H9 (cell line): Measurements from ENCODE around the gene CSMD2. TPM values are rescaled to one million over a fixed set of nuclear protein-coding genes. Genes with fewer than 3 reads are reported as not detected.
"Not testable (repeated sequence)": the region's sequence is repeated elsewhere in the genome, so short reads cannot be mapped to it uniquely, and the experiment has no call there.

ENCODE experiments used
- DNase-seq: peaks from one replicate; pipeline ENCODE4 v3.0.0-alpha.2; 2017
- H2AFZ ChIP-seq: one replicate; pipeline ENCODE4 v1.6.1; 2013; ENCODE audit warnings: mild to moderate bottlenecking, low read length, control low read depth, moderate library complexity
- H2AK5ac ChIP-seq: 2 replicates; pipeline ENCODE4 v1.6.1; 2013; ENCODE audit warnings: low read length, control low read depth, mixed read lengths; ENCODE audit not compliant: insufficient read length
- H2BK120ac ChIP-seq: one replicate; pipeline ENCODE4 v1.6.1; 2013; ENCODE audit warnings: low read depth, mild to moderate bottlenecking, low read length, control low read depth, inconsistent platforms; ENCODE audit not compliant: poor library complexity, severe bottlenecking
- H2BK12ac ChIP-seq: 2 replicates; pipeline ENCODE4 v1.6.1; 2013; ENCODE audit warnings: low read length, control low read depth, mixed read lengths, low read depth; ENCODE audit not compliant: insufficient read length
- H2BK15ac ChIP-seq: 2 replicates; pipeline ENCODE4 v1.6.1; 2013; ENCODE audit warnings: low read depth, low read length, control low read depth
- H2BK20ac ChIP-seq: one replicate; pipeline ENCODE4 v1.6.1; 2013; ENCODE audit warnings: low read depth, mild to moderate bottlenecking, low read length, control low read depth, inconsistent platforms; ENCODE audit not compliant: poor library complexity, severe bottlenecking
- H2BK5ac ChIP-seq: 2 replicates; pipeline ENCODE4 v1.6.1; 2013; ENCODE audit warnings: low read length, control low read depth, mixed read lengths; ENCODE audit not compliant: insufficient read length
- H3K14ac ChIP-seq: 2 replicates; pipeline ENCODE4 v1.6.1; 2013; ENCODE audit warnings: low read length, control low read depth; ENCODE audit not compliant: insufficient read depth
- H3K18ac ChIP-seq: 2 replicates; pipeline ENCODE4 v1.6.1; 2013; ENCODE audit warnings: low read depth, mild to moderate bottlenecking, mixed read lengths, low read length, control low read depth; ENCODE audit not compliant: insufficient read length
- H3K23ac ChIP-seq: 2 replicates; pipeline ENCODE4 v1.6.1; 2013; ENCODE audit warnings: low read length, control low read depth, mixed read lengths, low read depth; ENCODE audit not compliant: insufficient read length
- H3K23me2 ChIP-seq: 2 replicates; pipeline ENCODE4 v1.6.1; 2013; ENCODE audit warnings: low read depth, mild to moderate bottlenecking, mixed read lengths, low read length, control low read depth; ENCODE audit not compliant: insufficient read length, poor library complexity, severe bottlenecking
- H3K27ac ChIP-seq: 2 replicates; pipeline ENCODE4 v1.5.1; 2013; ENCODE audit warnings: low read length, control low read depth, mixed read lengths, low read depth; ENCODE audit not compliant: insufficient read length
- H3K27me3 ChIP-seq: 2 replicates; pipeline ENCODE4 v1.6.1; 2013; ENCODE audit warnings: low read length, control low read depth, inconsistent platforms; ENCODE audit not compliant: insufficient read depth
- H3K4ac ChIP-seq: 2 replicates; pipeline ENCODE4 v1.6.1; 2013; ENCODE audit warnings: low read depth, mild to moderate bottlenecking, control low read depth, inconsistent platforms, low read length, moderate library complexity
- H3K4me1 ChIP-seq: 2 replicates; pipeline ENCODE4 v1.6.1; 2013; ENCODE audit warnings: low read length, control low read depth, inconsistent platforms; ENCODE audit not compliant: insufficient read depth
- H3K4me2 ChIP-seq: 2 replicates; pipeline ENCODE4 v1.6.1; 2013; ENCODE audit warnings: low read length, control low read depth, mixed read lengths; ENCODE audit not compliant: insufficient read length, insufficient read depth
- H3K56ac ChIP-seq: 2 replicates; pipeline ENCODE4 v1.6.1; 2013; ENCODE audit warnings: low read depth, mild to moderate bottlenecking, mixed read lengths, low read length, control low read depth; ENCODE audit not compliant: insufficient read length
- H3K79me1 ChIP-seq: 2 replicates; pipeline ENCODE4 v1.6.1; 2013; ENCODE audit warnings: low read depth, mild to moderate bottlenecking, moderate library complexity, low read length, control low read depth, inconsistent platforms; ENCODE audit not compliant: insufficient read depth, poor library complexity, severe bottlenecking
- H3K79me2 ChIP-seq: 2 replicates; pipeline ENCODE4 v1.6.1; 2013; ENCODE audit warnings: low read length, control low read depth, inconsistent platforms; ENCODE audit not compliant: insufficient read depth
- H3K9ac ChIP-seq: 2 replicates; pipeline ENCODE4 v1.6.1; 2013; ENCODE audit warnings: low read length, control low read depth, mixed read lengths; ENCODE audit not compliant: insufficient read length; ENCODE audit errors: extremely low read depth
- H3K9me3 ChIP-seq: one replicate; pipeline ENCODE4 v1.6.1; 2013; ENCODE audit warnings: low read depth, low read length, inconsistent platforms; ENCODE audit not compliant: control insufficient read depth
- H3T11ph ChIP-seq: one replicate; pipeline ENCODE4 v1.6.1; 2013; ENCODE audit warnings: mild to moderate bottlenecking, low read length, control low read depth, inconsistent platforms
- H4K20me1 ChIP-seq: one replicate; pipeline ENCODE4 v1.6.1; 2013; ENCODE audit not compliant: control insufficient read depth, insufficient read length, insufficient read depth
- H4K5ac ChIP-seq: 2 replicates; pipeline ENCODE4 v1.6.1; 2013; ENCODE audit warnings: low read depth, mild to moderate bottlenecking, mixed read lengths, low read length, control low read depth; ENCODE audit not compliant: insufficient read length
- H4K8ac ChIP-seq: replicated peaks from 2 replicates; pipeline ENCODE4 v1.6.1; 2013; ENCODE audit warnings: low read length, control low read depth, mixed read lengths, low read depth; ENCODE audit not compliant: insufficient read length
- H4K91ac ChIP-seq: 2 replicates; pipeline ENCODE4 v1.6.1; 2013; ENCODE audit warnings: low read depth, mild to moderate bottlenecking, moderate library complexity, mixed read lengths, low read length, control low read depth; ENCODE audit not compliant: insufficient read length
- H3K27ac Mint-ChIP-seq, 3 experiments: 2 replicates in 2 of 3; 3 replicates in 1 of 3; pipeline ENCODE4 v1.8.0; 2020 to 2021; ENCODE audit warnings: mixed read lengths in 3 of 3, mild to moderate bottlenecking in 1 of 3, moderate library complexity in 1 of 3
- H3K27me3 Mint-ChIP-seq: 2 replicates; pipeline ENCODE4 v1.8.0; 2021; ENCODE audit warnings: low read depth, mild to moderate bottlenecking, moderate library complexity, mixed read lengths
- H3K36me3 Mint-ChIP-seq, 3 experiments: 2 replicates in 2 of 3; 3 replicates in 1 of 3; pipeline ENCODE4 v1.8.0; 2020 to 2021; ENCODE audit warnings: low read depth in 3 of 3, mixed read lengths in 3 of 3; ENCODE audit not compliant: insufficient read depth in 1 of 3
- H3K4me1 Mint-ChIP-seq, 2 experiments: 2 replicates each; pipeline ENCODE4 v1.8.0; 2020; ENCODE audit warnings: mixed read lengths in 2 of 2
- H3K4me3 Mint-ChIP-seq, 2 experiments: 2 replicates in 1 of 2; 3 replicates in 1 of 2; pipeline ENCODE4 v1.8.0; 2020 to 2021; ENCODE audit warnings: mild to moderate bottlenecking in 2 of 2, mixed read lengths in 2 of 2, moderate library complexity in 1 of 2
- H3K9me3 Mint-ChIP-seq, 2 experiments: 2 replicates in 1 of 2; 3 replicates in 1 of 2; pipeline ENCODE4 v1.8.0; 2020; ENCODE audit warnings: mild to moderate bottlenecking in 2 of 2, mixed read lengths in 2 of 2, moderate library complexity in 1 of 2
- CTCF ChIP-seq: fragments of 200-600 bp; sonication (generic); conservative IDR thresholded peaks from 3 replicates; pipeline ENCODE4 v1.8.0; 2021; ENCODE audit warnings: antibody characterized with exemption, mild to moderate bottlenecking
- WGBS: extraction: QIAGEN DNeasy Blood & Tissue Kit; methylation state at CpG from one replicate; pipeline ENCODE4 v1.1.7; 2013; ENCODE audit warnings: missing lambda C conversion rate, low lambda C conversion rate, mixed read lengths; ENCODE audit not compliant: insufficient read length; ENCODE audit errors: extremely low coverage; 5-methylcytosine and 5-hydroxymethylcytosine counted together
- total RNA-seq: library from RNA; stranded (reverse); gene quantifications from 2 replicates; pipeline ENCODE4 v1.2.1, GENCODE V29; 2021

CSMD2 gene
- total RNA-seq, 1 experiment from 2014 or later = 6.4 TPM

- TF ChIP-seq CTCF = no peak
- H3K9ac ChIP-seq = no peak overlapping the region
These were observed 64.7 kb downstream of the CSMD2 start for GRCh38 chr1:34100332-34100731.

DNA sequence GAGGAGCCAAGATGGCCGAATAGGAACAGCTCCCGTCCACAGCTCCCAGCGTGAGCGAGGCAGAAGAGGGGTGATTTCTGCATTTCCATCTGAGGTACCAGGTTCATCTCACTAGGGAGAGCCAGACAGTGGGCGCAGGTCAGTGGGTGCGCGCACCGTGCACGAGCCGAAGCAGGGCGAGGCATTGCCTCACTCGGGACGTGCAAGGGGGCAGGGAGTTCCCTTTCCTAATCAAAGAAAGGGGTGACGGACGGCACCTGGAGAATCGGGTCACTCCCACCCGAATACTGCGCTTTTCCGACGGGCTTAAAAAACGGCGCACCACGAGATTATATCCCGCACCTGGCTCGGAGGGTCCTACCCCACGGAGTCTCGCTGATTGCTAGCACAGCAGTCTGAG, 72.6 kb downstream of the CSMD2 start:
- H3K27ac ChIP-seq, H4K20me1 ChIP-seq, H3K4ac ChIP-seq, H3K4me1 ChIP-seq, H3K4me2 ChIP-seq, H2BK120ac ChIP-seq, H3K9ac ChIP-seq, H3T11ph ChIP-seq, H2BK5ac ChIP-seq, H2BK20ac ChIP-seq, H3K23ac ChIP-seq, H2AK5ac ChIP-seq, H3K23me2 ChIP-seq, H4K8ac ChIP-seq, H3K9me3 ChIP-seq, H3K27me3 ChIP-seq, H3K27me3 Mint-ChIP-seq, H3K14ac ChIP-seq, H3K9me3 Mint-ChIP-seq, H3K79me1 ChIP-seq, H3K56ac ChIP-seq, H4K5ac ChIP-seq, H3K18ac ChIP-seq, H2BK15ac ChIP-seq, H4K91ac ChIP-seq, H2AFZ ChIP-seq, H3K79me2 ChIP-seq, H2BK12ac ChIP-seq: not testable (repeated sequence)
- peak overlapping the region in 1 of 3 experiments; percentile 94; a peak in 3 of 7 replicates for H3K27ac Mint-ChIP-seq
- peaks cover 16 to 28% (median 24%) of the 10 kb centered on the region in 3 experiments; a peak in 6 of 7 replicates for H3K36me3 Mint-ChIP-seq
- WGBS = no CpG with 5 or more reads among the region's 27 CpGs
- peak; percentile 31 for DNase-seq
- peaks cover 6 to 12% of the 10 kb centered on the region in 2 experiments for H3K4me1 Mint-ChIP-seq
- peak overlapping the region; percentile 57 to 69 for H3K4me3 Mint-ChIP-seq

More at GRCh38 chr1:34100332-34100731, 64.7 kb downstream of the CSMD2 start:
- H3K36me3 Mint-ChIP-seq = peaks cover 2 to 18% (median 10%) of the 10 kb centered on the region in 3 experiments; a peak in 5 of 7 replicates
- no peak overlapping the region for H3K14ac ChIP-seq
- H3K27ac ChIP-seq = no peak overlapping the region
- no peak overlapping the region for H2BK20ac ChIP-seq
- no peaks in the 10 kb centered on the region for H3K4me1 Mint-ChIP-seq
- H3K23ac ChIP-seq = no peak overlapping the region
- no peaks in the 10 kb centered on the region for H3K4me1 ChIP-seq
- H3K23me2 ChIP-seq = no peaks in the 10 kb centered on the region
- H2AFZ ChIP-seq = no peak overlapping the region
- no peak overlapping the region for H4K91ac ChIP-seq
- no peak overlapping the region for H3K27ac Mint-ChIP-seq
- H2BK12ac ChIP-seq = no peak overlapping the region
- no CpG with 5 or more reads among the region's 5 CpGs for WGBS
- H3T11ph ChIP-seq = no peak overlapping the region
- DNase-seq = no peak
- H3K4me2 ChIP-seq = no peak overlapping the region
- no peak overlapping the region for H3K56ac ChIP-seq
- no peaks in the 10 kb centered on the region for H3K27me3 ChIP-seq
- no peak overlapping the region for H4K5ac ChIP-seq
- H2BK120ac ChIP-seq = no peak overlapping the region
- H4K20me1 ChIP-seq = no peaks in the 10 kb centered on the region
- no peak overlapping the region for H4K8ac ChIP-seq
- H3K4me3 Mint-ChIP-seq = no peak overlapping the region
- no peak overlapping the region for H2BK5ac ChIP-seq
- H3K4ac ChIP-seq = no peak overlapping the region
- H3K79me1 ChIP-seq = no peaks in the 10 kb centered on the region
- no peak overlapping the region for H2BK15ac ChIP-seq
- H3K9me3 Mint-ChIP-seq = peaks cover 3 to 5% of the 10 kb centered on the region in 2 experiments; a peak in 4 of 5 replicates
- no peak overlapping the region for H2AK5ac ChIP-seq
- H3K79me2 ChIP-seq = no peaks in the 10 kb centered on the region
- no peak overlapping the region for H3K18ac ChIP-seq
- no peaks in the 10 kb centered on the region; the same call in 1 of the 2 replicates for H3K27me3 Mint-ChIP-seq
- no peaks in the 10 kb centered on the region for H3K9me3 ChIP-seq
